ENCODE measurements around the gene APBB2. TPM values are rescaled to one million over a fixed set of nuclear protein-coding genes. Genes with fewer than 3 reads are reported as not detected.

The APBB2 gene
- total RNA-seq, 4 donors from 2014 or later: 51.7 to 75.9 (median 71.1) TPM

GRCh38 chr4:40769266-40769665 lies 445.1 kb downstream of the APBB2 start:
- Histone ChIP-seq H3K27ac (replicated peaks in 1 of 4) (no peak overlapping the region), H3K4me1 (peaks cover 0 to 11% (median 9%) of the 10 kb centered on the region in 4 donors), H3K4me3 (no peak overlapping the region), H3K27me3 (no peaks in the 10 kb centered on the region), H3K36me3 (no peaks in the 10 kb centered on the region), H3K9me3 (no peaks in the 10 kb centered on the region)
- intact Hi-C loops (cut with DNase I): no loop called here
- WGBS: 43% methylated on average over 1 of the region's 1 CpG
- TF ChIP-seq POLR2AphosphoS5 (IDR thresholded peaks at IDR 0.05) (no peak), POLR2A (IDR thresholded peaks at IDR 0.05; ENCODE audit: low read depth) (no peak), EP300 (IDR thresholded peaks at IDR 0.05) (no peak), CTCF (IDR thresholded peaks at IDR 0.05) (no peak)
- DNase-seq (ENCODE audit: extremely low spot score): no peak

DNA sequence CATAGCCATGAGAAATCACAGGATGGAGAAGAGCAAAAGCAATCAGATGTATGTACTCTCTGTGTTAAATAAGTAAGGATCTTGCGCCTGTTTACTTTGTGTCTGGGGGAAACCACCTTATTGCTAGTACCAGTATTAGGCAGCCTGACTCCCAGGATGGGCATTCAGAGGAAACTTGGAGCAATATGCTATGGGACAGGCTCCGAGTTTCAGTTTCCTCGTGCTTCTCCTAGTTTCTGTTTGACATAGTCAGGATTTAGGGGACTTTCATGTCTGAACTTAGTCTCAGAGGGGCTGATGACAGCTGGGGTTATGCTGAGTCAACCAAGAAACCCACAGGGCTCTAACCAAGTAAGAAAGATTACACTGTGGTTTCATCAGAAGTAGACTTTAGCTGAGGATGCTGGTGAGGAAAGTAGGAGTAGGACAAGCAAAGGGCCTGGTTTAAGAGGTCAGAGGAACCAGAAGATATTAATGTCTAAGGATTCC lies 451.1 kb downstream of the APBB2 start:
- Histone ChIP-seq H3K9me3 (no peaks in the 10 kb centered on the region), H3K4me3 (no peak overlapping the region), H3K27me3 (no peaks in the 10 kb centered on the region), H3K27ac (replicated peaks in 1 of 4) (no peak overlapping the region), H3K36me3 (no peaks in the 10 kb centered on the region), H3K4me1 (no peaks in the 10 kb centered on the region)
- intact Hi-C loops (cut with DNase I): no loop called here
- no peak for DNase-seq (ENCODE audit: extremely low spot score)
- WGBS: 86% methylated on average over 3 of the region's 3 CpGs
- TF ChIP-seq EP300 (IDR thresholded peaks at IDR 0.05) (no peak), CTCF (IDR thresholded peaks at IDR 0.05) (no peak), POLR2A (IDR thresholded peaks at IDR 0.05; ENCODE audit: low read depth) (no peak), POLR2AphosphoS5 (IDR thresholded peaks at IDR 0.05) (no peak)

Small RNA genes within 50 kb of the gene (small RNA-seq; reads per million reads assigned to genes)
- gene RF00019: 0 reads per million in 3 donors
- gene RNA5SP160: 0 reads per million in 3 donors
- 0 reads per million in 3 donors for gene RNU6-1195P
- gene RNU6-836P: 0 reads per million in 3 donors

Other genes starting within 250 kb of the APBB2 start
- gene UCHL1, start 42.4 kb upstream of the APBB2 start, total RNA-seq: 100 to 1,000 TPM in 1 of 4 donors, 10 to 100 TPM in 3; 30.3 to 120 (median 40.8) TPM

All from esophagus muscularis mucosa (tissue), 4 donors.